Prostate gland (tissue), 2 donors: ENCODE data around the gene CHCHD6.

ENCODE experiments used
- CTCF ChIP-seq, 4 experiments: fragments of 200-600 bp in 2 of 4; fragments of 450-650 bp in 2 of 4; sonication (generic) in 2 of 4; IDR thresholded peaks; 1 replicate in 3 of 4; 2 replicates in 1 of 4; pipeline ENCODE4 v1.5.1; 2016 to 2019; ENCODE audit warnings: antibody characterized with exemption in 4 of 4, mild to moderate bottlenecking in 2 of 4, moderate library complexity in 2 of 4
- POLR2A ChIP-seq: fragments of 450-650 bp; IDR thresholded peaks from one replicate; pipeline ENCODE4 v1.6.1; 2016; ENCODE audit warnings: antibody characterized with exemption, mild to moderate bottlenecking
- POLR2AphosphoS5 ChIP-seq: sonication (generic); formaldehyde crosslinking; IDR thresholded peaks from one replicate; pipeline ENCODE4 v1.6.1; 2017; ENCODE audit warnings: antibody characterized with exemption

- TF ChIP-seq CTCF (IDR thresholded peaks at IDR 0.05), result no peak
- no peak for TF ChIP-seq POLR2A
- no peak for TF ChIP-seq POLR2AphosphoS5
Measured at GRCh38 chr3:126848991-126849390, 145.0 kb downstream of the CHCHD6 start.
